Measurements from ENCODE around the gene PGAP6. TPM values are rescaled to one million over a fixed set of nuclear protein-coding genes. Genes with fewer than 3 reads are reported as not detected.
A peak's percentile ranks its signal among the peaks of the same experiment; 100 is the strongest.

The PGAP6 gene
- total and polyA plus RNA-seq, 9 of the 15 experiments (the other 6 are each of a cell fraction or from before 2014, with no cell fraction given), result 0.45 to 50.2 (median 39.3) TPM

- TF ChIP-seq ZNF263 (CRISPR knock-in tag; IDR thresholded peaks at IDR 0.05; ENCODE audit: borderline replicate concordance) (no peak), ATF7 (IDR thresholded peaks at IDR 0.05) (no peak), DEAF1 (CRISPR knock-in tag; IDR thresholded peaks at IDR 0.05) (peak; percentile 59), SMC3 (conservative IDR thresholded peaks at IDR 0.05; ENCODE audit: insufficient read depth, low read depth, low read length) (peak; percentile 68), STAG1 (CRISPR knock-in tag; IDR thresholded peaks at IDR 0.05; ENCODE audit: borderline replicate concordance) (peak; percentile 90; the same call in 1 of the 2 replicates), CHD2 (IDR thresholded peaks at IDR 0.05; ENCODE audit: low read depth, low read length) (no peak), KHSRP (IDR thresholded peaks at IDR 0.05) (no peak), ZNF79 (CRISPR knock-in tag; IDR thresholded peaks at IDR 0.05; ENCODE audit: low read depth) (no peak), KAT2B (IDR thresholded peaks at IDR 0.05; ENCODE audit: low read depth, low read length) (no peak), CTCFL (IDR thresholded peaks at IDR 0.05; ENCODE audit: borderline replicate concordance, insufficient read depth, low read depth, low read length, poor library complexity, severe bottlenecking) (peak; percentile 10), PKNOX1 (IDR thresholded peaks at IDR 0.05) (0 out of 2 replicates have a peak, but pooled peaks have one; percentile 12), ADNP (tag; IDR thresholded peaks at IDR 0.05) (no peak), ZNF347 (CRISPR knock-in tag; IDR thresholded peaks at IDR 0.05; ENCODE audit: low read depth) (no peak), E2F6 (IDR thresholded peaks at IDR 0.05; ENCODE audit: borderline replicate concordance in 1 of 2, extremely low read depth in 1 of 2, insufficient read depth in 1 of 2, insufficient read length in 1 of 2, low read depth in 1 of 2, low read length in 1 of 2, poor library complexity in 1 of 2, severe bottlenecking in 1 of 2) (peak in 1 of 2 experiments; percentile 3)
These were observed 19.7 kb downstream of the PGAP6 start (continued) for GRCh38 chr16:361872-362701.

Measured in K562 (cell line).